Aorta (tissue), 5 donors: ENCODE results near the gene AIP. TPM values are rescaled to one million over a fixed set of nuclear protein-coding genes. Genes with fewer than 3 reads are reported as not detected.

ENCODE experiments used
- ATAC-seq: fragments of 200-7000 bp; cut with Tn5 transposase; one replicate; pipeline ENCODE4 v1.9.1; 2022; ENCODE audit warnings: moderate library complexity; ENCODE audit not compliant: low FRiP score
- DNase-seq, 2 donors: peaks; one replicate each; pipeline ENCODE4 v3.0.0-alpha.2; 2020
- H3K27ac ChIP-seq, 2 donors: one replicate each; pipeline ENCODE4 v1.5.1; 2013; ENCODE audit warnings: low read length in 2 of 2, mild to moderate bottlenecking in 2 of 2, moderate library complexity in 2 of 2, control low read depth in 1 of 2, inconsistent platforms in 1 of 2, low read depth in 1 of 2
- H3K27me3 ChIP-seq, 2 donors: one replicate each; pipeline ENCODE4 v1.6.1; 2013; ENCODE audit warnings: control low read depth in 1 of 2, low read length in 1 of 2, mild to moderate bottlenecking in 1 of 2, moderate library complexity in 1 of 2; ENCODE audit not compliant: insufficient read depth in 2 of 2, control insufficient read depth in 1 of 2
- H3K36me3 ChIP-seq, 2 donors: one replicate each; pipeline ENCODE4 v1.6.1; 2013; ENCODE audit warnings: control low read depth in 1 of 2, low read length in 1 of 2, mild to moderate bottlenecking in 1 of 2; ENCODE audit not compliant: insufficient read depth in 2 of 2, control insufficient read depth in 1 of 2
- H3K4me1 ChIP-seq, 2 donors: one replicate each; pipeline ENCODE4 v1.6.1; 2013; ENCODE audit warnings: low read length in 2 of 2, control low read depth in 1 of 2, mild to moderate bottlenecking in 1 of 2, moderate library complexity in 1 of 2; ENCODE audit not compliant: insufficient read depth in 2 of 2, control insufficient read depth in 1 of 2
- H3K4me3 ChIP-seq, 2 donors: one replicate each; pipeline ENCODE4 v1.5.1; 2013; ENCODE audit warnings: low read length in 2 of 2, control low read depth in 1 of 2, mild to moderate bottlenecking in 1 of 2
- H3K9me3 ChIP-seq: one replicate; pipeline ENCODE4 v1.6.1; 2013; ENCODE audit warnings: mild to moderate bottlenecking, low read length; ENCODE audit not compliant: control insufficient read depth
- WGBS, 2 donors: extraction: QIAGEN DNeasy Blood & Tissue Kit; methylation state at CpG; one replicate each; pipeline ENCODE4 v1.1.7; 2013; 5-methylcytosine and 5-hydroxymethylcytosine counted together
- intact Hi-C, 2 donors: fragments of 100-400 bp; cut with DNase I; formaldehyde crosslinking; loops; one replicate each; pipeline versions ENCODE4 v1.14.2 to v1.15.0; 2022
- polyA plus RNA-seq, 2 donors: library from polyadenylated mRNA; stranded (reverse); fragments of 200-250 nt; gene quantifications; one replicate each; pipeline ENCODE4 v1.2.3, GENCODE V29; 2013
- total RNA-seq, 2 donors: library from RNA; stranded (reverse); fragmentation: NEBNext Ultra II Directional; extraction: Animal tissue kit (Norgen Biotek cat#: 25700); gene quantifications; one replicate each; pipeline ENCODE4 v1.2.1, GENCODE V29; 2021
- donor health status: healthy with polysubstance abuse.
- donor health status: Bipolar disorder and iron deficiency.
- donor health status: DM: no; HTN: no; CAD: no.
- donor health status: DM: no; HTN: no; CAD: no.
- donor health status: DM: yes; HTN: yes; CAD: no.

Gene AIP
- total and polyA plus RNA-seq, 4 donors = 61.2 to 141 (median 83.8) TPM

DNA sequence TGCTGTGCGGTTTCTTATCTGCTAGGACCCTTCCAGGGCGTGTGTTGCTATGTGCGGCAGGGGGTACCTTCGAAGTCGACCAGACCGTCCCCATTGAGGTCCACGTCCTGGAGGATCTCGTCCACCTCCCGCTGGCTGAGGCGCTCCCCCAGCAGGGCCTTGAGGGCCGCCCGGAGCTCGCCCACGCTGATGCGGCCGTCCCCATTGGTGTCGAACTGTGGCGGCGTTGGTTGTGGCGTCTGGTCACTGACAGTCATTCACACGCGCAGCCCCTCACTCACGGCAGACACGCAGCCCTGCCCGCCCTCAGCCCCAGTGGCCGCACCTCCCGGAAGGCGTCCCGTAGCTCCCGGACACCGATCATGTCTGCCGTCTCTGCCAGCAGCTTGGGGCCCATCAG lies 36.9 kb downstream of the AIP start:
- no peaks in the 10 kb centered on the region for H3K4me1 ChIP-seq
- 89 to 90% methylated on average over 31 to 32 of the region's 32 CpGs for WGBS, 2 donors
- H3K4me3 ChIP-seq = no peak overlapping the region
- ATAC-seq (no peak), DNase-seq (no peak)
- H3K27me3 ChIP-seq = no peaks in the 10 kb centered on the region
- H3K36me3 ChIP-seq = no peaks in the 10 kb centered on the region
- H3K9me3 ChIP-seq = no peaks in the 10 kb centered on the region
- intact Hi-C loops = no loop called here
- H3K27ac ChIP-seq = no peak overlapping the region

DNA sequence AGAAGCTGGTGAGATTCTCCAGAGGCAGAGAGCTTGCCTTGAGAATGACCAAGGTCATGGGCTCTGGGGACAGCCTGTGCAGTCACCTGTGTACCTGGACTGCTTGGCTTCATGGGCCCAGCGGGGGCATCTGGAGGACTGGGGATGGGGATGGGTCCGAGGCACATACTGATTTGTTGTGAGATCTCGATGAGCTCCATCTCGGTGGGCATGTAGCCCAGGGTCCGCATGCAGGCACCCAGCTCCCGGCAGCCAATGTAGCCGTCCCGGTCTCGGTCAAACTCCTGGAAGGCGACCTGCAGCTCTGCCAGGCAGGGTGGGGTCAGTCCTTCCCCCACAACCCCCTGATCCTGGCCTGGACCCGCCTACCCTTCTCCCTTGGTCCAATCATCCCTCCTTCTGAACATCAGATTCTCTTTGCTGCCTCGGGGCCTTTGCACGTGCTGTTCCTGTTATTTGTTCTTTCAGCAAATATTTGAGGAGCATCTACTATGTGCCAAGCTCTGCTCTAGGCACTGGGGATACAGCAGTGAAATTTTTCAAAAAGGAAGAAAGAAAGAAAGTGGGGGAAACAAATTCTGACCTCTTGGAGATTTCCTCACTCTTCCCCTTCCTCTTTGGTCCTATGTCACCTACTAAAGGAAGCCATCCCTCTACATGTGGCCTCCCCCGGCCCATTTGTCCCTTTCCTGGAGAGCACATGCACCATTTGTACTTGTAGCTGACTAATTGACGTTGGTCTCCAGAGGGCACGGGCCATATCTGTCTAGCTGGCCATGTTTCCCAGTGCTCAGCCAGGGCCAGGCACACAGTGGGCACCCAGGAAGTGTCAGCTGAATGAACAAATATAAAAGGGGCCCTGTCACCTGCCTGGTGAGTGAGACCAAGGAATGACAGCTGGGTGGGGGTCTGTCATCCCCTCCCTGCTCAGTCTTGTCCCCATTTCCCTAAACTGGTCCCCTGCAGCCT lies 38.3 kb downstream of the AIP start:
- no peaks in the 10 kb centered on the region for H3K36me3 ChIP-seq
- intact Hi-C loops = no loop called here
- no peak for ATAC-seq
- no peak overlapping the region for H3K4me3 ChIP-seq
- no peak for DNase-seq
- 86% methylated on average over 16 of the region's 16 CpGs for WGBS, 2 donors
- no peaks in the 10 kb centered on the region for H3K4me1 ChIP-seq
- no peaks in the 10 kb centered on the region for H3K27me3 ChIP-seq
- H3K9me3 ChIP-seq = no peaks in the 10 kb centered on the region
- H3K27ac ChIP-seq = no peak overlapping the region

DNA sequence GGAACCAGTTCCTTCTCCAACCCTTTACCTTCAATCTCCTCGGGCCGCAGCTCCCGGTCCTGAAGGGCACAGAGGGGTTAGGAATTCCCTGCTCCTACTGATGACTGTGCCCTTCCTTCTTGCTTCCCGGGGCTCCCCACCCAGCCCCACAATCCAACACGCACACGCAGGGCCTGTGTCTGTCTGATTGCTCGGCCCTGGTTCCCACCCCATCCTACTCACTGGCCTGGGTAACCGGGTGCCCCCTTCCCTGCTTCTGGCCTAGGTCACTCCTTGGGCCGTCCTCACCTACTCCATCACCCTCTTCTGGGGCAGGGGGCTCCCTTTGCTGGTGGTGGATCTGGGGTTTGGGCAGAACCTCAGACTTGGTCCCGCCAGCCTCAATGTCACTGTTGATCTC lies 39.1 kb downstream of the AIP start:
- DNase-seq (no peak), ATAC-seq (no peak)
- H3K27me3 ChIP-seq = no peaks in the 10 kb centered on the region
- 84 to 87% methylated on average over 10 of the region's 10 CpGs for whole genome bisulfite sequencing, 2 donors
- no peak overlapping the region for H3K27ac ChIP-seq
- no peak overlapping the region for H3K4me3 ChIP-seq
- no peaks in the 10 kb centered on the region for H3K4me1 ChIP-seq
- intact Hi-C loops = no loop called here
- H3K36me3 ChIP-seq = no peaks in the 10 kb centered on the region
- no peaks in the 10 kb centered on the region for H3K9me3 ChIP-seq

DNA sequence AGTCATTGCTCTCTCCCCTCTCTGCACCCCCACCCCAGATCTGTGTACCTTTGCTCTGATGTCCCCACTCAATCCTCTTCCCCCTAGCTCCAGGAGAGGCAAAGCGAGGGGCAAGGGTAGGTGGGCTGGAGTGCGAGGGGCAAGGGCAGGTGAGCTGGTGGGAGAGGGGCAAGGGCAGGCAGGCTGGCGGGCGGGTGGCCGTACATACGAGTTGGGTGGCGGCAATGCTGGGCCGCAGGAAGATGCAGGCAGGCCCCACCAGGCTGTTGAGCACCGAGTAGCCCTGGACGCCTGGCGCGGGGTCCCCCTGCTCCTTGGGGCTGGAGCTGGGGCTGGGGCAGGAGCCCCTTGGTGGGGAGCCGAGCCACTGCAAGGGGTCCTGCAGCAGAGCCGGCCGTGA lies 39.5 kb downstream of the AIP start:
- H3K4me3 ChIP-seq = no peak overlapping the region
- no peaks in the 10 kb centered on the region for H3K9me3 ChIP-seq
- intact Hi-C loops = no loop called here
- no peak for DNase-seq
- H3K4me1 ChIP-seq = no peaks in the 10 kb centered on the region
- H3K27me3 ChIP-seq = no peaks in the 10 kb centered on the region
- 95 to 96% methylated on average over 15 of the region's 15 CpGs for WGBS, 2 donors
- no peaks in the 10 kb centered on the region for H3K36me3 ChIP-seq
- ATAC-seq = no peak
- no peak overlapping the region for H3K27ac ChIP-seq

GRCh38 chr11:67522844-67523555 lies 40.2 kb downstream of the AIP start, which contains the start of gene CABP2:
Gene CABP2 (minus strand): TSS chr11:67523446. CDS start chr11:67523326, 120 bp downstream.
- ATAC-seq (no peak), DNase-seq (no peak)
- Histone ChIP-seq H3K4me3 (no peak within 1 kb of the TSS), H3K27me3 (no peaks in the 10 kb centered on the region), H3K9me3 (no peaks in the 10 kb centered on the region), H3K27ac (no peak within 1 kb of the TSS), H3K36me3 (no peaks in the 10 kb centered on the region), H3K4me1 (no peaks in the 10 kb centered on the region)
- 85 to 87% methylated on average over 19 to 23 of the region's 23 CpGs for WGBS, 2 donors
- intact Hi-C loops = no loop called here

GRCh38 chr11:67523556-67524479 lies 41.0 kb downstream of the AIP start:
- H3K4me1 ChIP-seq = no peaks in the 10 kb centered on the region
- 88 to 89% methylated on average over 23 to 25 of the region's 25 CpGs for WGBS, 2 donors
- intact Hi-C loops = no loop called here
- no peaks in the 10 kb centered on the region for H3K27me3 ChIP-seq
- no peak overlapping the region for H3K27ac ChIP-seq
- ATAC-seq (peak; percentile 11), DNase-seq (no peak)
- no peaks in the 10 kb centered on the region for H3K9me3 ChIP-seq
- H3K4me3 ChIP-seq = no peak overlapping the region
- H3K36me3 ChIP-seq = no peaks in the 10 kb centered on the region

DNA sequence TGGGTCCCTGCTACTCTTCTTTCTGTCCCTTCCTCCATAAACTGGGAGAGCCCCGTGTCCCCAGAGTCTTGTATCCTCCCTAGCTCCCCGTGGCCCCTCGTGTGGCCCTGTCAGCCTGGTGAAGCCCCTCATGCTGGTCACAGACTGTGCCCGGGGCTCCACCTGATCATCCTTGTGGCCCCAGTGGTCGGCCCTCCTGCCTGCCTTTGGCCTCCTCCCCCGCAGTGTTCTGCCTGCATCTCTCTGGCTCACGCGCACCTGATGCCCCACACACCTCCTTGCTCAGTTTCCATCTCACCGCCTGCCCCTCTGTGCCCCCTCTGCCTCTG lies 41.6 kb downstream of the AIP start:
- no peak overlapping the region for H3K27ac ChIP-seq
- H3K4me1 ChIP-seq = no peaks in the 10 kb centered on the region
- no peaks in the 10 kb centered on the region for H3K9me3 ChIP-seq
- DNase-seq = no peak
- WGBS, 2 donors = 91% methylated on average over 9 of the region's 9 CpGs
- intact Hi-C loops = no loop called here
- ATAC-seq = peak; percentile 13
- H3K4me3 ChIP-seq = no peak overlapping the region
- H3K27me3 ChIP-seq = no peaks in the 10 kb centered on the region
- no peaks in the 10 kb centered on the region for H3K36me3 ChIP-seq

DNA sequence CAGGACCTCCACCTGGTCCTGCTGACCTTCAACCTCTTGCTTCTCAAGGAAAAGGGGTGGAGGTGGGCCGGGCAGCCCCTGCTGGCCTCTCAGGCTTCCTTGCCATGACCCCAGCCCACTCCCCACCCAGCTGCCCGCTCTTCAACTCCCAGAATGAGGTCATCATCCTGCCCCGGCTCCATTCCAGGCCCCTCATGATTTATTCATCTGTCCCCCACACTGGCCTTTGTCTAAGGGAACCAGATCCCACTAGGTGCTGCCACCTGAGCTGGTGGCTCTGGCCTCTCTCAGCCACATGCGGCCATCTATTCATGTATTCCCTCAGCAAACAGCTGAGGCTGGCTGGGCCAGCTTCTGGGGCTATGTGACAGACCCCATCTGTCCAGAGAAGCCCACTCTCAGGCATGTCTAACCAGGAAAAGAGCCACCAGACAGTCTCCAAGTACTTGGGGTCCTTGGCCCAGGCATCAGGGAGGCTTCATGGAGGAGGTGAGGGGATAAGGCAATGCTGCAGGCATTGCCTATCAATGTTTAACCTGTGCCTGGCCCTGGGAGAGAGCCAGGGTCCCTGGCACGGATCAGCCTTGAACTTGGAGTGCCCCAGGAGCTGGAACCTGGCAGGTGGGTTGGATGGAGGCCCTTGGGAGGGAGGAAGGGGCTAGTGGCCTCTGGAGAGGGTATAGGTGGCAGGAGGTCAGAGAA lies 42.6 kb downstream of the AIP start:
- 81 to 84% methylated on average over 5 of the region's 5 CpGs for WGBS, 2 donors
- H3K9me3 ChIP-seq = no peaks in the 10 kb centered on the region
- H3K27ac ChIP-seq = no peak overlapping the region
- H3K4me3 ChIP-seq = no peak overlapping the region
- intact Hi-C loops = no loop called here
- no peaks in the 10 kb centered on the region for H3K4me1 ChIP-seq
- no peaks in the 10 kb centered on the region for H3K27me3 ChIP-seq
- DNase-seq = no peak
- ATAC-seq = no peak
- H3K36me3 ChIP-seq = no peaks in the 10 kb centered on the region
